Measurements from ENCODE around the gene NIM1K. TPM values are rescaled to one million over a fixed set of nuclear protein-coding genes. Genes with fewer than 3 reads are reported as not detected.
A peak's percentile ranks its signal among the peaks of the same experiment; 100 is the strongest.

NIM1K gene
- total and polyA plus RNA-seq, 2 experiments from 2014 or later, result 1.2 to 4.9 TPM

DNA sequence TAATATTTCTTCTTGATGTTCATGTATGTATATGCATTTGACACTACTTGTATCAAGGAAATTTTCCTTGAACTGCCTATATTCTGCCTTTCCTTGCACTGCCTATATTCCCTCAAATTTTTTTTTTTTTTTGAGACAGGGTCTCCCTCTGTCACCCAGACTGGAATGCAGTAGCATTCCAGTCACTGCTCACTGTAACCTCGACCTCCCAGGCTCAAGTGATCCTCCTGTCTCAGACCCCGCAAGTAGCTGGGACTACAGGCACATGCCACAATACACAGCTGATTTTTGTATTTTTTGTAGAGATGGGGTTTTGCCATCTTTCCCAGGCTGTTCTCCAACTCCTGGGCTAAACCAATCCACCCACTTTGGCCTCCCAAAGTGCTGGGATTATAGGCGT, 117.1 kb downstream of the NIM1K start:
- Histone ChIP-seq H3K27me3 (replicated peaks; ENCODE audit: insufficient read depth) (no peaks in the 10 kb centered on the region), H3K4me3 (no peak overlapping the region), H3K9me2 (ENCODE audit: insufficient read depth) (no peaks in the 10 kb centered on the region), H3K4me2 (ENCODE audit: unreplicated experiment) (no peak overlapping the region), H4K20me1 (ENCODE audit: insufficient read depth) (no peaks in the 10 kb centered on the region), H3F3A (ENCODE audit: insufficient read depth) (peaks cover 9% of the 10 kb centered on the region), H2AFZ (no peak overlapping the region), H3K27ac (no peak overlapping the region), H3K9me3 (ENCODE audit: low read depth) (no peaks in the 10 kb centered on the region), H3K36me3 (ENCODE audit: low read depth) (no peaks in the 10 kb centered on the region), H3K4me1 (ENCODE audit: insufficient read depth) (peaks cover 13% of the 10 kb centered on the region), H3K79me2 (ENCODE audit: insufficient read depth) (peaks cover 78% of the 10 kb centered on the region), H3K9ac (no peak overlapping the region)
- in situ Hi-C loops (cut with MboI), result no loop called here
- 98% methylated on average over 3 of the region's 3 CpGs for WGBS, 2 experiments (ENCODE audit: low coverage in 1 of 2, low lambda C conversion rate in 2 of 2, missing lambda C conversion rate in 2 of 2)
- DNase-seq, result no peak
- TF ChIP-seq EZH2phosphoT487 (IDR thresholded peaks at IDR 0.05; ENCODE audit: insufficient read depth, low read depth) (no peak), EZH2 (IDR thresholded peaks at IDR 0.05; ENCODE audit: insufficient read depth, poor library complexity, severe bottlenecking) (no peak)

DNA sequence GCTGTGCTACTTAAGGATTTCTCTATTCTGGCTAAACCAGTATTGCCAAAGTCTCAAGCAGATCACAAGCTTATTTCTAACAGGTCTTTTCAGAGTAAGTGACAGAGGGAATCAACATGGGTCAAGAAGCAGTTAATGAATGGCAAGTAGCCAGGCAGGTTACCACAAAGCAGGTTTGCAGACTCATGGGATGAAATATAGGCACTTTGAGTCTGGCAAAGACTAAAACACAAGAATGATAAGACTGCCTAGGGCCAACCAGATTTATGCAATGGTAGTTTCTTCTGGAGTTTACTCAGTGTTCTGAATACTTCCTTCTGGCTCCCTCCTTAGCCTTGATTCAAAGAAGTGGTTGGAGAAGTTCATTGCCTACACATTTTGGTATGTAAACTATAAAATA, 117.6 kb downstream of the NIM1K start:
- Histone ChIP-seq H3K27me3 (replicated peaks; ENCODE audit: insufficient read depth) (no peaks in the 10 kb centered on the region), H3K9me3 (ENCODE audit: low read depth) (no peaks in the 10 kb centered on the region), H3K9me2 (ENCODE audit: insufficient read depth) (no peaks in the 10 kb centered on the region), H3K4me3 (no peak overlapping the region), H3K4me1 (ENCODE audit: insufficient read depth) (peaks cover 13% of the 10 kb centered on the region), H3K27ac (no peak overlapping the region), H3K9ac (no peak overlapping the region), H3F3A (ENCODE audit: insufficient read depth) (peaks cover 11% of the 10 kb centered on the region), H4K20me1 (ENCODE audit: insufficient read depth) (no peaks in the 10 kb centered on the region), H3K79me2 (ENCODE audit: insufficient read depth) (peaks cover 72% of the 10 kb centered on the region), H3K36me3 (ENCODE audit: low read depth) (no peaks in the 10 kb centered on the region), H2AFZ (no peak overlapping the region), H3K4me2 (ENCODE audit: unreplicated experiment) (no peak overlapping the region)
- in situ Hi-C loops (cut with MboI), result no loop called here
- DNase-seq, result no peak
- TF ChIP-seq EZH2phosphoT487 (IDR thresholded peaks at IDR 0.05; ENCODE audit: insufficient read depth, low read depth) (no peak), EZH2 (IDR thresholded peaks at IDR 0.05; ENCODE audit: insufficient read depth, poor library complexity, severe bottlenecking) (no peak)

DNA sequence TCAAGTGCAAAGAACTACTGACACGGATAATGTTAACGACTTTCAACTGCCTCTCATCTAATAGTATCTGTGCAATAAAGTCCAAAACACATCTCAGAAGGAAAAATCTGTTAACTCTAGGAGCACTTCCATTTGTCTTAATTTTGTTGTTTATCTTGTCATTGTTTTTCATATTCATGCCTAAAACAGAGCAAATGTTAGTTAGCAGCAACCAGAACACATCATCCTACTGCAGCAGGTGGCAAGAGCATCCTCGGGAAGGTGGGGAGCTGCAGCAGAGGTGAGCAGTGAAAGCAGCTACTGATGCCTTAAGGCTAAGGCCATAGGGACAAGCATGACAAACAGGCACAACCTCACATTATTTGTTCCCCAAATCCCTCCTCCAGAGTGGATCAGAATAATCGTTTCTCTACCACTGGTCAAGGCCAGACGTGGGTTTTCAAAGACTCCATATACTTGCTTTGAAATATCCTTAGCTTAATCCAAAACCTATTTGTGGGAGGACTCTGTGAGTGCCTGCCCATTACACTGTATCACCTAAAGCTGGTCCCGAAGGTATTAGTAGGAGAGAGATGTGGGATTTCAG, 120.1 kb downstream of the NIM1K start:
- Histone ChIP-seq H3K4me2 (ENCODE audit: unreplicated experiment) (peak overlapping the region; percentile 83), H4K20me1 (ENCODE audit: insufficient read depth) (no peaks in the 10 kb centered on the region), H3K4me1 (ENCODE audit: insufficient read depth) (peaks cover 13% of the 10 kb centered on the region; the same call in 1 of the 2 replicates), H3K27ac (0 out of 2 replicates have a peak overlapping the region, but pooled peaks have one; percentile 84), H3K79me2 (ENCODE audit: insufficient read depth) (peaks cover 59% of the 10 kb centered on the region), H3F3A (ENCODE audit: insufficient read depth) (peaks cover 6% of the 10 kb centered on the region; the same call in 1 of the 2 replicates), H3K9ac (peak overlapping the region; percentile 92), H3K4me3 (peak overlapping the region; percentile 88), H3K9me3 (ENCODE audit: low read depth) (no peaks in the 10 kb centered on the region), H3K9me2 (ENCODE audit: insufficient read depth) (no peaks in the 10 kb centered on the region), H3K36me3 (ENCODE audit: low read depth) (no peaks in the 10 kb centered on the region), H2AFZ (peak overlapping the region; percentile 87), H3K27me3 (replicated peaks; ENCODE audit: insufficient read depth) (no peaks in the 10 kb centered on the region)
- TF ChIP-seq EZH2 (IDR thresholded peaks at IDR 0.05; ENCODE audit: insufficient read depth, poor library complexity, severe bottlenecking) (no peak), EZH2phosphoT487 (IDR thresholded peaks at IDR 0.05; ENCODE audit: insufficient read depth, low read depth) (no peak)
- peak; percentile 7 for DNase-seq
- in situ Hi-C loops (cut with MboI), result no loop called here
- WGBS, 2 experiments (ENCODE audit: low coverage in 1 of 2, low lambda C conversion rate in 2 of 2, missing lambda C conversion rate in 2 of 2), result 9 to 10% methylated on average over 6 of the region's 6 CpGs

DNA sequence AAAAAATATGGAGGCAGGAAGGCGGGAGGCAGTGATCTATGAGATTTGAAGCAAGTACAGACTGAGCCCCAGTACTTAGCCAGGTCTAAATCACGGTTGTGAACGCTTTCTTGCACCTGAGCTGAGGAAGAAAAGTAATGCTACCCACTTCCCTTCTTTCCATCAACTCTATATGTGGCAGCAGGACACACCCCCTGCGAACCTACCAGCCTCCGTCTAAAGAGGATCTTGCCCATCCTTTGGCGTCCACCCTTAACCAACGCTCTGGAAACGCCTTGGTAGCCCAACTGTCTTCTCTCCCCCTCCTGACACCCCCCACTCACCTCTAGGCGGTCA, 120.6 kb downstream of the NIM1K start:
- H3K9me2 ChIP-seq (ENCODE audit: insufficient read depth), result no peaks in the 10 kb centered on the region
- H4K20me1 ChIP-seq (ENCODE audit: insufficient read depth), result no peaks in the 10 kb centered on the region
- H3K27ac ChIP-seq, result peak overlapping the region; percentile 84
- in situ Hi-C loops (cut with MboI), result no loop called here
- peak overlapping the region; percentile 92 for H3K9ac ChIP-seq
- no peaks in the 10 kb centered on the region for H3K9me3 ChIP-seq (ENCODE audit: low read depth)
- DNase-seq, result no peak
- H3K4me2 ChIP-seq (ENCODE audit: unreplicated experiment), result peak overlapping the region; percentile 83
- H3F3A ChIP-seq (ENCODE audit: insufficient read depth), result peaks cover 6% of the 10 kb centered on the region; the same call in 1 of the 2 replicates
- H3K4me3 ChIP-seq, result peak overlapping the region; percentile 88
- H2AFZ ChIP-seq, result peak overlapping the region; percentile 87
- WGBS, 2 experiments (ENCODE audit: low coverage in 1 of 2, low lambda C conversion rate in 2 of 2, missing lambda C conversion rate in 2 of 2), result 10 to 11% methylated on average over 9 of the region's 9 CpGs
- H3K4me1 ChIP-seq (ENCODE audit: insufficient read depth), result peaks cover 13% of the 10 kb centered on the region; the same call in 1 of the 2 replicates
- H3K36me3 ChIP-seq (ENCODE audit: low read depth), result no peaks in the 10 kb centered on the region
- no peaks in the 10 kb centered on the region for H3K27me3 ChIP-seq (replicated peaks; ENCODE audit: insufficient read depth)
- peaks cover 54% of the 10 kb centered on the region for H3K79me2 ChIP-seq (ENCODE audit: insufficient read depth)
- TF ChIP-seq EZH2phosphoT487 (IDR thresholded peaks at IDR 0.05; ENCODE audit: insufficient read depth, low read depth), result no peak
- TF ChIP-seq EZH2 (IDR thresholded peaks at IDR 0.05; ENCODE audit: insufficient read depth, poor library complexity, severe bottlenecking), result no peak

Measured in GM23248 (cell line).